Measurements from ENCODE around the gene SELENOM.

SELENOM gene

DNA sequence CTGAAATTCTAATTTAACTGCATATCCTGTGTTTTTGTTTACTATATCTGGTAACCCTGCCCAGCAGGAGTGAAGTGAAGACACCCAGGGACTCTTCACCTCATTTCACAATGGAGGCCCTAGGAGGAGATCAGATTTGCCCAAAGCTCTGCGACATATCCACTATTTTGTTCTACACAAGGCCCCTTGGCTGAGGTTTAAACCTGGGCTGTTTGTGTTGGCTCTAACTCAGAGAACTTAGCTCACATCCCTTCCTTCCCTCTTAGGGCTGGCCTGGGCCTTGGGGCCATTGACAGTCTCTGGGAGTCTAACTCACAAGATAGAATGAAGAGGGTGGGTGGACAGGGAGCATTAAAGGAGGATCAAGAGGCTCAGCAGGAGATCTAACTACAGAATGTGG lies 41.1 kb upstream of the SELENOM start:
- TF ChIP-seq, protein P1, sequence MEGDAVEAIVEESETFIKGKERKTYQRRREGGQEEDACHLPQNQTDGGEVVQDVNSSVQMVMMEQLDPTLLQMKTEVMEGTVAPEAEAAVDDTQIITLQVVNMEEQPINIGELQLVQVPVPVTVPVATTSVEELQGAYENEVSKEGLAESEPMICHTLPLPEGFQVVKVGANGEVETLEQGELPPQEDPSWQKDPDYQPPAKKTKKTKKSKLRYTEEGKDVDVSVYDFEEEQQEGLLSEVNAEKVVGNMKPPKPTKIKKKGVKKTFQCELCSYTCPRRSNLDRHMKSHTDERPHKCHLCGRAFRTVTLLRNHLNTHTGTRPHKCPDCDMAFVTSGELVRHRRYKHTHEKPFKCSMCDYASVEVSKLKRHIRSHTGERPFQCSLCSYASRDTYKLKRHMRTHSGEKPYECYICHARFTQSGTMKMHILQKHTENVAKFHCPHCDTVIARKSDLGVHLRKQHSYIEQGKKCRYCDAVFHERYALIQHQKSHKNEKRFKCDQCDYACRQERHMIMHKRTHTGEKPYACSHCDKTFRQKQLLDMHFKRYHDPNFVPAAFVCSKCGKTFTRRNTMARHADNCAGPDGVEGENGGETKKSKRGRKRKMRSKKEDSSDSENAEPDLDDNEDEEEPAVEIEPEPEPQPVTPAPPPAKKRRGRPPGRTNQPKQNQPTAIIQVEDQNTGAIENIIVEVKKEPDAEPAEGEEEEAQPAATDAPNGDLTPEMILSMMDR (IDR thresholded peaks at IDR 0.05), result no peak

DNA sequence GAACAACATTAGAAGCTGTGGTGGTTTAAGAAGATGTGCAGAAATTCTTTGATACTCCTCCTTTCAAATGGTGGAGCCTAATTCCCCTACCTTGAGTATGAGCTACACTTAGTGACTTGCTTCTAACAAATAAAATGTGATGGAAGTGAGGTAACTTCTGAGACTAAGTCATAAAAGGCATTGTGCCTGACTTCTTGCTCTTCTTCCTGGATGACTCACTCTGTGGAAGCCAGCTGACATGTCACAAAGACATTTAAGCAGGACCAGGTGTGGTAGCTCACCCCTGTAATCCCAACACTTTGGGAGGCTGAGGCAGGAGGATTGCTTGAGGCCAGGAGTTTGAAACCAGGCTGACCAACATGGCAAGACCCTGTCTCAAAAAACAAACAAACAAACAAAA lies 36.9 kb upstream of the SELENOM start:
- TF ChIP-seq, protein P1 (IDR thresholded peaks at IDR 0.05), result no peak

DNA sequence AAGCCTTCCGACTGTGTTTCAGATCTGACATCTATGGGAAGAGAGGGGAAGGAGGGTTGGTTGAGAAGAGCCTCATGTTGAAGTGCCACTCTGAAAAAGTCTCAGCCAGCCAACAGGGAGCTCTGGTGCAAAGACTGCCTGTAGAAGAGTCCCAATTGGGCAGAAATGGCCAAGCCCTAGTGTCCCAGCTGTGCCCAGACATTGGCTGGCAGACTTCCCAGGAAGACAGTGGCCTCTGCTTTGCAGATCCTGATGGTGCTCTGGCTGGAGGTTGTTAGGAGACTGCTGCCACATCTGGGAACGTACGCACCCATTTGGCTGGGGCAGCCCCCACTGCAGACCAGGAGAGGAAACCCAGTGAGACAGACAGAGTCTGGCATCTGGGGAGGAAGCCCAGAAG lies 36.2 kb upstream of the SELENOM start:
- TF ChIP-seq, protein P1 (IDR thresholded peaks at IDR 0.05), result no peak

DNA sequence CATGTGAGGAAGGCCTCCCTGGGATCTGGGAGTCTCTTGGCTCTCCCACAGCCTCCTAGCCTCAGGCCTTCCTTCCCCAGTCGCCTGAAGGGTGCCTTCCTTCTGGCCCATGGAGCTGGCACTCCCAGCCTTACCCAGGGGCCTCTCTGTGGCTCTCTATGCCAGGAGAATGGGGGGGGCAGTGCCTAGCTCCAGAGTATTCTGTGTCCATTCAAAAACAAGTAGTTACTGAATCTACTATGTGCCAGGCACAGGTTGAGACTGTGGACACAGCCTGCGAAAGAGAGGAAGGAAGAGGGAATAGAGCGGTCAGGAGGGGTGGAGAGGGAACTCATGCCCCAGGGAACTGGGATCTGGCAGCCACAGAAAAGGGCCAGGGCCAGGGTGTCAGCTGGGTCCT lies 35.7 kb upstream of the SELENOM start:
- TF ChIP-seq, protein P1 (IDR thresholded peaks at IDR 0.05), result no peak

DNA sequence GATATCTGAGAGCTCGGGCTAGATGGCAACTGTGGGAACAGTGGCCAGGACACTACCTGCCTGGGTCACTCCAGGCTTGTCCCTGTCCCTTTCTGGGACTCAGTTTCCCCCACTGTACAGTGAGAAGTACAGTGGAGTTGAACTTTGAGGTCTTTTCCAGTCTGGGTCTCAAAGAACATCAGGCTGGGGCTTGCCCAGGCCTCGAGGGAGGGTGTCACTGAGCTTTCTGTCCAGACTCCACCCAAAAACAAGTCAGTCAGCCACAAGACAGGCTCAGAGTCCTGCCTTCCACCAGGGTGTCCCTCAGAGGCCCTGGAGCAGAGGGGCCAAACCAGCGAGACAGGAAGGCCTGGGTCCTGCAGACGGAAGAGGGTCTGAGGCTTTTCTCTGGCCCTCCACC lies 34.9 kb upstream of the SELENOM start:
- TF ChIP-seq, protein P1 (IDR thresholded peaks at IDR 0.05), result no peak

DNA sequence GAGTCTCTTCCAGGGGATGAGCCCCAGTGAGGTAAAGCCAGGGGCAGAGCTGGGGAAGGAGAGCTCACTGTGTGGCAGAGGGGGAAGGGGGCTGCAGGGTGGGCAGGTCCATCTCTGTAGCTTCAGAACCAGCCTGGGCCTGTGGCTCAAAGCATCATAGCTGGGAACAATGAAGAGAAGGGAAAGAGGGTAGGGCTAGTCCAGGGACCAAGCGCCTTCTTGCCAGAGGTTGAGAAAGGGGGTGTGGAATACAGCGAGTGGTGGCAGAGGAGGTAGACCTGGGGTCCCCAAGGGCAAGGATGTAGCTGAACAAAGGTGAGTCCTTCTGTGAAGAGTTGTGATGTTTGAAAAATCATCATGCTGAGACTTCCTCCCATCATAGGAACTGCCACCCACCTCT lies 34.2 kb upstream of the SELENOM start:
- TF ChIP-seq, protein P1 (IDR thresholded peaks at IDR 0.05), result no peak

DNA sequence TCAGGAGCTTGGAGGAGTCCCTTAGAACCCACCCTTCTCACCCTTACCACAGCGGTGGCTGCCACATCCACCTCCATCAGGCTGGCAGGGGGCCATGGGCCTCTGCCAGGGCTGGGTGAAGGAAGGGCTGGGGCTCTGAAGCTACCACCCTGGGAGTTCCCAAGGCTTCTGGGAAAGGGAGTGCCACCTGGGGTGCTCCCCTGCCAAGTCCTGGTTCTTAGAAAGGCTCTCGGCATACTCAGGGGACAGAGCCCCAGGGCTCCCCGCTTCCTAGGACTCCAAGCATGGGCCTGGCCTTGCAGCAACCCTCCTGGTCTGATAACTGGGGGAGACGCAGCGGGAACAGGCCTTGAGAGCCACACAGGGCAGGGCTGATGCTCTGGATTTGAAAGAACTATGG lies 33.4 kb upstream of the SELENOM start:
- TF ChIP-seq, protein P1 (IDR thresholded peaks at IDR 0.05), result no peak
